Stimulated activated CD4-positive, alpha-beta T cell treated with anti-CD3 and anti-CD28 coated beads, Interleukin-1b, Interleukin-23, amount 100 ng/mL, for 24 hours (primary cell): ENCODE measurements around the gene CROCC.
"Not testable (repeated sequence)": the region's sequence is repeated elsewhere in the genome, so short reads cannot be mapped to it uniquely, and the experiment has no call there.

Experiments
- DNase-seq, 4 experiments: peaks; one replicate each; pipeline ENCODE4 v3.0.0-alpha.2; 2020; ENCODE audit warnings: low read depth in 4 of 4, low spot score in 1 of 4

Gene CROCC

DNA sequence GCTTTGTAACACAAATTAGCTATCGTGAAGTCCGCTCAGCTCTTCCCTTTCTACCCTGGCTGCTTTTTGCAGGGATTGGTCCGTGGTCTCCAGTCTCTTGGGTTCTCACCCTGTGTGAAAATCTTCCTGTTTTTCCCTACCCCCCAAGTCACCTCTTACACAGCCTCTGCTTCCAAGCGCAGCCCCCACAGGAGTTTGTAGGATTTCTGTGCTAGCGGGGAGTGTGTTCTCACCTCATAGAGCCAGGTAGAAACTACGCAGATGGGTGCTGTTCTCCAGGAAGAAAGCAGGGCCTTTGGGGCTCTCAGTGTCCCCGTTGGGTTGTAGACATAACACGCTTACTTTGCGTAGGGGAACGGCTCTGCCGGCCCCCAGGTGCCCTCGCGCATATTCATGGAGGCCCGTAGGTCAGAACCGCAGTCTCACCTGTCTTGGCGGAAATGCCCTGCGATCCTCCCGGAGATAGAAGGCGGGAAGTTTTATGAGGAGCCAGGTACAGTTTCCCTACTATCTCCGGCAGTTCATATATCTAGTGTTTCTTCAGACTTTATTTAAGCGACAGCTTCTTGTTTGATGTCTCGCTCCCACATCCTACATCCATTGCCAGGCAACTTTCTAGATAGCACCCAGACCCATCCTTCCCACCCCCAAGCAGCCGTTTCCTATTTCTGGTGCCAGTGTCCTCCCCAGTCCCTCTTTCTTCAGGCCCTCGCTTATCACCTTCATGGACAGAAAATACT lies 25.2 kb upstream of the CROCC start:
- peak in 3 of 4 experiments; percentile 63 to 75 (median 69) for DNase-seq

DNA sequence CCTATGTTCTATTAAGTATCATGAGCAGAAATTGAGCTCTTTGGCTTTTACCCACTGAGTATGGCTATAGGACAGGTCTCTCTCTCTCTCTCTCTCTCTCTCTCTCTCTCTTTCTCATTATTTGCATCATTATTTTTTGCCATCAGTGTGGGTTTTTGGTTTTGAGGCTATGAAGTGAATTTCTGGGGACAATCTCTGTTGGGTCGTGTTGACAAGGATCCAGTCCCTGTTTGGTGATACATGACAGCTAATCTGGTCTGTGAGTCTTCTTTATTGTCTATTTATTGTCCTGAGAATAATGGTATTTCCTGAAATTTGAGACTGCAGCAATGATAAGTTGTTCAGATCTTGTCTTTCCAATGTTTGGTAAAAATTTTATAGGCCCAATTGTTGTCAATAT lies 24.1 kb upstream of the CROCC start:
- not testable (repeated sequence) for DNase-seq

DNA sequence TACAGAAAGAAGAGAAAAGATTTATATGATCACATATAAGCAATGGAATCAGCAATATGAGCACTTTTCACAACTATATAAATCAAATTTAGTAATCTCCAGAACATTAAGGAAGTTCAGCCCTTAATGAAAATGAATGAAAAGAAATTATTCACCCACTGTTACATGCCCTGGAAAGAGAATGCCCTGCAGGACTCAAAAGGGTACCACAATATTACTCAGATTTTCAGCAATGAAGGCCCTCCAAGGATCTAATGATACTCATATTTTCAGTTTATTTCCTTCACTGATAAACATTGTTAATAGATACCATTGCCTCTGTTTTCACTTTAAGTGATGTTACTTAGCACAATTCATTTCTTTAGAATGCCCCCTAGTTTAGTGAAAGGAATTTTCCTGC lies 23.4 kb upstream of the CROCC start:
- DNase-seq = not testable (repeated sequence)

DNA sequence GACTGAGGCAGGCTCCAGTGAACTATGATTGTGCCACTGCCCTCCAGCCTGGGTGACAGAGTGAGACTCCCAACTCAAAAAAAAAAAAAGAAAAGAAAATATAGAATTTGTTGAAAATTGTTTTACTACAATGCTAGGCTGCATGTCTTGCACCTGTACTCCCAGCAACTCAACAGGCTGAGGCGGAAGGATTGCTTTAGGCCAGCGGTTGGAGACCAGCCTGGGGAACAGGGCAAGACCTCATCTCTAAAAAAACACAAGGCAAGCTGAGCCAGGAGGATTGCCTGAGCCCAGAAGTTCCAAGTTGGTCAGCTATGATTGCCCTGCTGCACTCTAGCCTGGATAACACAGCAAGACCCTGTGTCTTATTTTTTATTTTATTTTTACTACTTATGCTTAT lies 22.7 kb upstream of the CROCC start:
- DNase-seq = not testable (repeated sequence)

DNA sequence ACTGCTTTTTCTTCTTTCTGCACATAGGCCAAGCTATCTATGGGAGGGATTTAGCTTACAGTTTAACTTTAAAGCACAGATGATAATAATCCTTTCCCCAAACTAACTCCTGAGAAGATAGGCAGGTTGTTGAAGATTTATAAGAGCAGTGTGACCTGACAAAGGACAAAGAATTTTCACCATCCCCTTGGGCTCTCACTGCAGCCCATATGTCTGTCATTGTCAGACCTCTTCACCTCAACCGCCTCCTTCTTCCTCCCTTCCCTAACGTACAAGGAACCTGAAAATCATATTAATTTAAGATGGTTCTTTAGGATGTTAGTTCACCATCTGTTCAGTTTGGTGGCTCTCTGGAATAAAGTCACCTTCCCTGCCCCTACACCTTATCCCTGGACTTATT lies 21.0 kb upstream of the CROCC start:
- DNase-seq = no peak

DNA sequence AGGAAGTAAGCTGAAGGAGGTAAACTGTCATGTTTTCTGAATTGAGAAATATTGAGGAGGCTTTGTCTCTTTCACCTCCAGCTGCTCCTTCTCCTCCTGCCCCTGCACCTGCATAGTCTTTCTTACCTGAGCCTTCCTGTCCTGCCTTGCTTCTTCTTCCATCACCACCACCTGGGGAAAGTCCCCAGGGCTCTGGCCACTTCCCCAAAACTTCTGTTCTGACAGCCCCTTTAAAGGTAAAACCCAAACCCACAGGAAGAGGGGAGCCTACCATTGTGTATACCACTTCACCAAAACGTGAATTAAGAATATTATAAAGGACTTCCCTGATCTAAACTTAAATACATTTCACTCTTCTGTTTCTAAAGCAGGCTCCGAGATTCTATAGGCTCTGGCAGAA lies 20.4 kb upstream of the CROCC start:
- DNase-seq = not testable (repeated sequence)

DNA sequence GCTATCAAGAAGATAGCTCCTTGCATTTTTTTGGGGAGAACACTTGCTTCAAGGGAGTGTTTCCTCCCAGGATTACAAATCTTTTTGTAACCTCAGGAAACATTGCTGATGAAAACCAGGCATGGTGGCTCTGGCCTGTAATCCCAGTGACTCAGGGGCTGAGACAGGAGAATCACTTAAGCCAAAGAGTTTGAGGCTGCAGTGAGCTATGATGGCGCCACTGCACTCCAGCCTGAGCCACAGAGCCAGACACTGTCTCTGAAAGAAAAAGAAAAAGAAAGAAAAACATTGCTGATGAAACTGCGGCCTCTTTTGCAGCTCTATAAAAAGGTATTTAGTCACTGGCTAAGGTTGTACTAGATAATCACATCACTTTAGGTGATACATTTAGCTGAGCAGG lies 18.7 kb upstream of the CROCC start:
- DNase-seq = no peak

DNA sequence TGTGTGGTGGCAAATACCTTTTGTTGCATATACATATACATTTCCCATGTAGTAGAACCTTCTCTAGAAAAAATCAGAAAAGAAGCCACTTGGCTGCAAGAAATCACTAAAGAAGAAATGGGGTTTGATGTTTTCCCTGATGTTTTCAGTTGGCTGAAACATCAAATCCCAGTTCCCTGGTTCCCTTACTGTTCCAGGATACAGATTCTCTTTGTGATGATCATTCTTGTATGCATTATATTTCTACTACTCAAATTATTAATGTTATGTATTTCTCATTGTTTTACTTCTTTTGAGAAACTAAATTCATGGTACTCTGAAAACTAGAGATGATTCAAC lies 18.3 kb upstream of the CROCC start:
- DNase-seq = no peak

DNA sequence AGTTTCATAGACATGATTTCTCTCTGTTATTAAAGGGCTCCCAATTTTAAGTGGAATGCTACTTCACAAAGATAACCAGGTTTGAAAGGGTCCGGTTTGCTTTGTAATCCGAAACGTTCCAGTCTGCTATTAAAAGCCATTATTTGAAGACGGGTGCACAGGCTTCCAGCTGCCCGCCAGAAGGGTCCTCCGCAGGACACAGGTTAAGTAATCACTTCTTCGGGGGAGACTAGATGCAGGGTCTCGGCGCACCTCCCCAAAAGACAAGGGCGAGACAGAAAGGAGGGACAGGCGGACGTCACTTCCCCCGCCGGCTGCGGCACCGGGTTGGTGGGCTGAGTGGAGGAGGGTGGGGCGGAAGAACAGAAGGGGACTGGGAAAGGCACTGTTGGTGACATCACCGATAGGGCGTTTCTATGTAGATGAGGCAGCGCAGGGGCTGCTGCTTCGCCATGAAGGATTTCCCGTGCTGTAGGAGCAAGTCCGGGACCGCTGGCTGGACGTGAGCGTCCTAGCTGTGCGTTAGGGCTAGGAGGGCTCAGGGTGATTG lies 17.1 kb upstream of the CROCC start:
- peak; percentile 94 to 100 (median 98) for DNase-seq

DNA sequence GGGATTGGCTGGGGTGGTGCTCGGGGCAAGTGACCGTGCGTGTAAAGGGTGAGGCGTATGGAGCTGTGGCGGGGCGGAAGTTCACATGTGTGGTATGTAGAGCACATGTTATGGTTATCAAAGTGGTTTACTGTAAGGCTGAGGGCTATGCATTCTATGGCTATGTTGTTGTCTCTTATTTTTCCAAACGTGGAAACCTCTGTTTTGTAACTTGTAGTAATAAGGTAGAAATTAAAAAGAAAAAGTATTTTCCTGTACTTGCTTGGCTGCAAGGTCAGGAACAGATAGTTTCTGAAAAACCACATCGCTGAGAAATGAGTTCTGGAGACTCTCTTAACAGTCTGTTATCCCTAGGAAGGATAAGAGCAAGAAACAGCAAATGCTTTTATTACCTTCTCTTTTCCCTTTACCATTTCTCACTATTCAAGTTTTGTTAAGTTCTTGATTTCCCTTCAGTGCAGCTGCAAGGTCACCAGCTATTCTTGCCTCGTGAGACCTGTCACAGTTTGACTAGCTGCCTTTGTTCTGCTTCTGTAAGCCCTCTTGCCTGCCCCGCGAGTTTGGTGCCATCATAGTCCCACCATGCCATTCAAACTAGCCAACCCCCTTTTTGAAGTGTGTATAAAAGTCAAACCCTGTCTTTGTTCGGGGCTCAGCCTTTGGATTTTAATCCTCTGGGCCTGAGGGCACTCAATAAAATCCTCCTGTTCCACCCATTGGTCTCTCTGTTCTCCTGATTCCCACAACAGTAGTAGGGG lies 16.4 kb upstream of the CROCC start:
- peak in 2 of 4 experiments; percentile 28 to 41 for DNase-seq

DNA sequence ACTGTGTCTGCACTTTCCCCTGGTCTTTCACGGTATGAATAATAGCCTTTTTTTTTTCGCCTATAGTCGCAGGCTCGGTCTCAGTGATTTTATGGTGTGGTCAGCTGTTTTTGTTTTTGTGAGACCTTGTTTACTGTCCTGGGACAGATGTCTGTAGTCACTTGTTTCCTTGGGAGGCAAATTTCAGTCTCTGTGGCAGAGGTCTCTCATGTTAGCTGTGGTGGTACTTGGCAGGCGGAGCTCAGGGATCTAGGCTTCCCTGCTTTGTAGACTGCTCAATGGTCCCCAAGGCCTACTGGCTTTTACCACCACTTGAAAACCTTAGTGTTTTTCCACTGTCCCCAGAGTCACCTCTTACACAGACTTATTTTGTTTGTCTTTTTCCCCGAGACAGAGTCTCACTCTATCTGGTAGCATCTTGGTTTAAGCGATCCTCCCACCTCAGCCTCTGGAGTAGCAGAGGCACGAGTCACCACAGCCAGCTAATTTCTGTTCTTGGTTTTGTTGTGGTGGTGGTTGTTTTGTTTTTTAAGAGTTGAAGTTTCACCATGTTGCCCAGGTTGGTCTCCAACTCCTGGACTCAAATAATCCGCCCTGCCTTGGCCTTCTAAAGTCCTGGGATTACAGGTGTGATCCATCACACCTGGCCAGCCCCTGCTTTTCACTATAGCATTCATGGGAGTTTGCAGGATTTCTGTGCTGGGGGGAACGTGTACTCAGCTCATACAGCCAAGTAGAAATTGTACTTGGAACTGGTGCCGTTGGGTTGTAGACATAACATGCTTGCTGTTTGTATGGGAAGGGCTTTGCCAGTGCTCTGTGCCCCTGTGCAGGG lies 15.6 kb upstream of the CROCC start:
- DNase-seq = no peak

DNA sequence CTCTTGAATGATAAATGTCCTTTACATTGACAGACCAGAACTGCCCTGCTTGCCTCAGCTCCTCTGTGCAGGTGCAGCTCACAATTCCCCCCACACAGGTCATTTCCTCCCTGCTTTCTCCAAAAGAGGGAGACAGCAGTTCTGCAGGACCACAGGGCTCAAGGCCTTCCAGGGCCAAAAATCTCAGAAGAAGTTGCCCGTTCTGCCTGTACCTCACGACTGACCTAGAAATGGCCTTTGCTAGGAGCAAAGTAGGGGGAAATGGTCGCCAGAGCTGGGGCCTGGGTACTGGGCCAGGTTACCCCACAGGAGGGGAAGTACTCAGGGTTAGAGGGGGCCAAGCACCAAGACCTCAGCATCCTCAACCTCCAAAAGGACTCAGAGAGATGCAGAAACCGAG lies 14.9 kb upstream of the CROCC start:
- DNase-seq = no peak

DNA sequence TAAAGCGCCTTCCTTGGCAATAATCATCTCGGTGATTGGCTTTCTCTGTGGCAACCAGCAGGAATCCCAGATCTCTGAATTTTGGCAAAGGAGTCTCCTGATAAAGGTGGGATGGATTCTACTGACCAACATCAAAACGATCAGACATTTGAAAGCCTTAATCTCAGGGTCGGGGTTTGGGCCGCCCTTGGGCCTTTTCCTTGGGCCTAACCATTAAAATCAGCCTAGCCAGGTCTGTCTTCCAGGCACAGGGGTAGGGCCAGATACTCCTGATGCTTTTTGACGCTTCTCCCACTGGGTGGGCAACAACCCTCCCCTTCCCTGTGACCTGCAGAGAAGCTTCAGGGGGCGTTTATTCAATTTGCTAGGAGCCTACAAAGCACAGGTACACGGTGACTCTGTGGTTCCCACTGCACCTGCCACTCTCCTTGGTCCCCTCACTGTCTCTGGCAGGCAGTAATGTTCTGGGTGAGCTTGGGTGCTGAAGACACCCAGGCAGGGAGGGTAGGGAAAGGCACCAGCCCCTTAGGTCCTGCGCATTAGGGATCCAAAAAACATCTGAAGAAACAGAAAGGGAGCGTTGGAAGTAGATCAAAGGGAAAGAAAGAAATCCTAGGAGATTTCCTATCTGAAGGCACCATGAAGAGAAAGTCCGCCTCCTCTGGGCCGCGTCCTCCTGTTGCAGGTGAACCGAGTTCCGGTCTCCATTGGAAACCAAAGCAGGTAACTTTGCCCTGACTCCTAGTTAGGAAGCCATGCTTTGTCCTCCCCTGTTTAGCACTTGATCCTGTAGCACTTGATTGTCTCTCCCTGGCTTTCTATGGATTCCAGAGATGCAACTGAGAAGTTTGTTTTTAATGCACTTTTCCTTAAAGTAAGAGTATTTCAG lies 13.6 kb upstream of the CROCC start:
- DNase-seq = no peak

DNA sequence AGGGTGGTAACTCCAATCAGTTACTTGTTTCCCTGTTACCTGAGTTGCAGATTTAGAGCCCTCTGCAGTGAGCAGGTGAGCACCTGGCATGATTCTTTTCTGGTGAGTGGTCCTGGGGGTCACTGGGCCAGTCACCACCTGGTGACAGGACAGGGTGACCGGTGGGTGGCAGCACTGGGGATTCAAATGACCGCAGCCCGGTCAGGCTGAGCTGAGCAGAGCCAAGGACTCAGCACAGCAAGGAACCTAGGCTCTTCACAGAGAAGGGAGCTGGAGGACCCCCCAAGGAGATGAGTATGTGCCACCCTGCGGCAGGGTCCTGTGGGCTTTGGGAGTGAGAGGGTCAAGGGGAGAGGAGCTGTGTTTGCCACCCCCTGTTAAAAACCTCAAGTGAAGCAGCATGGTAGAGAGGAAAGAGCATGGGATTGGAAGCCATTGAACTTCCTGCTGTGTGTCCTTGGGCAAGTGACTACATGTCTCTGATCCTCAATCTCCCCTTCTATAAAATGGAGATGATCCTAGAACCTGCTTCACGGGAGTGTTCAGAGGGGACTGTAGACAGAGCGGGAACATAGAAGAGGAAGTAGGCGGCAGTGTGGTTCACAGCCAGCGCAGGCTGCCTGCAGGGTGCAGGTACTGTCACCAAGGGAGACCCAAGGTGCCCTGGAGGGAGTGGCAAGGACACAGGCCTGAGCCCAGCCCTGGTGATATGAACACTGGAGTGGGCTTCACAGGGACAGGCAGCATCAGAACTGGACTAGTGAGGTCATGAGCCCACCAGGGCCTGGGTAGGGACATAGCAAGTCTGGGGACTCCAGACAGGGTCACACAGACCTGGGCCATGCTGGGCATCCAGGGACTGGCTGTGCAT lies 9.6 kb upstream of the CROCC start:
- not testable (repeated sequence) for DNase-seq

DNA sequence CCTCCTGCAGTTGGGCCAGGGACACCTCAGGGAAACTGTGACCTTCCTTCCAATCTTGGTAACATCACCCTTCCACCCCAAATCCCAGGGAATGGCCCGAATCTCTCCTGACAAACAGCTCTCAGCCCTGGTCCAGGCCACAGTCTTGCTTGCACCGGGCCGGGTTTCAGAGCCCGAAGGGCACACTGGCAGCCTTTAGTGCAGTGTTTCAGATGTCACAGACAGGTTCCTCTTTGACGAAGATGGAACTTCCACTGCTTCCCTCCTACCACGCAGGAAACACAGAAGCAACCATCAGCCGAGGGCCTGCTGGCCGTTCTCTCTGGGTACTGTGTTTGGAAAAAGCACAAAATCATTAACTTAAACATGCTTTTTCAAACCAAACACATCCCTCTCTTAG lies 9.0 kb upstream of the CROCC start:
- DNase-seq = not testable (repeated sequence)

DNA sequence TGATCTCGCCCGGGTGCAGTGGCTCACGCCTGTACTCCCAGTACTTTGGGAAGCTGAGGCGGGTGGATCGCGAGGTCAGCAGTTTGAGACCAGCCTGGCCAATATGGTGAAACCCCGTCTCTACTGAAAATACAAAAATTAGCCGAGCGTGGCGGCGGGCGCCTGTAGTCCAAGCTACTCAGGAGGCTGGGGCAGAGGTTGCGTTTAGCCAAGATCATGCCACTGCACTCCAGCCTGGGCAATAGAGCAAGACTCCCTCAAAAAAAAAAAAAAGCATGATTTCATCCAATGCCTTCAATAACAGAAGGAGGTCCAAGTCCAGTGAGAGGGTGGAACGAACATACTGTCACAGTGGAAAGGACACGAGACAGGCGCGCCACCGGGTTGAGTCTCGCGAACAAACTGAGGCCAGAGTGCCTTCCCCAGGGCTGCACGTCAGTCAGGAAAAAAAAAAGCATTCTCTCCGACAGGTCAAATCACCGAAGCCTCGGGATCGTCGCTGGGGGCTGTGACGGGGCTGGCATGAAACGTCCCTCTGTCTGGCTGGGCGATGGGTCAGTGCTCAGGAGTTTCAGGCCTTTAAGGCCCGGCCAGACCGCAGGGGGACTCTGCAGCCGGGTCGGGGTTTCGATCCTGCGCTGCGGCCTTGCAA lies 8.4 kb upstream of the CROCC start:
- DNase-seq = no peak

DNA sequence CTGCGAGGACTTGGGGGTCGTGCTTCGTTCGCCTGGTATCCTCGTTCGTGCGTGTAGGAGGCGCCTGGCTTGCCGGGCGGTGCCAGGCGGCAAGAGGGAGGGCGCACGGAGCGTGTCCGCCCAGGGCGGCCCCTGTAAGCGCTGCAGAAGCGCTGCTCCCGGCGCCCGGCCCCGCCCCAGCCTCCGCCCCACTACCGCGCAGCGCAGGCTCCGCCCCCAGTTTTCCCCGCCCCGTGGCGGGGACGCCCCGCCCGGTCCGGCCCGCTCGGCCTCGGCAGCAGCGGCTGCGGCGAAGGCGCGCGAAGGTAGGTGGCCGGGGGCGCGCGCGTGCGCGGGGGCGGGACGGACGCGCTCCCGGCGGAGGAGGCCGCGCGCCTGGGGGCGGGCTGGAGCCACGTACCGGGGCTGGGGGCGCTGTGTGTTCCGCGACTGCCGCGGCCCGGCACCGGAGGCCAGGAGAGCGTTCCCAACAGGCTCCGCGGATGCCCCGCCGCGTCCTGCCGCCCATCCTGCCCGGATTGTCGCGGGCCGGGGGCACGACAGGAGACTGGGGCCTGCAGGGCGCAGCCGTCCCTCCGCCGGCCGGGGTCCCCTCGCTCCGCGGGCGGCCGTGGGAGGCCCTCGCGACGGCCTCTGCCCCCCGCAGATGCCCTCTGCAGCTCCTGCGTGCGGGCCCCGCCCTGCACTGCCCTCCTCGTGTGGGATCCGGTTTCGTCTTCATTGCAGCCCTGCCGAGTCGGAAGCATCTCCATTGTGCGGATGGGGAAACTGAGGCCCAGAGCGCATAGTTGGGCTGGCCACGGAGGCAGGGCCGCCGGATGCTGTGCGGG lies 7.7 kb upstream of the CROCC start:
- peak; percentile 93 to 95 (median 94) for DNase-seq

DNA sequence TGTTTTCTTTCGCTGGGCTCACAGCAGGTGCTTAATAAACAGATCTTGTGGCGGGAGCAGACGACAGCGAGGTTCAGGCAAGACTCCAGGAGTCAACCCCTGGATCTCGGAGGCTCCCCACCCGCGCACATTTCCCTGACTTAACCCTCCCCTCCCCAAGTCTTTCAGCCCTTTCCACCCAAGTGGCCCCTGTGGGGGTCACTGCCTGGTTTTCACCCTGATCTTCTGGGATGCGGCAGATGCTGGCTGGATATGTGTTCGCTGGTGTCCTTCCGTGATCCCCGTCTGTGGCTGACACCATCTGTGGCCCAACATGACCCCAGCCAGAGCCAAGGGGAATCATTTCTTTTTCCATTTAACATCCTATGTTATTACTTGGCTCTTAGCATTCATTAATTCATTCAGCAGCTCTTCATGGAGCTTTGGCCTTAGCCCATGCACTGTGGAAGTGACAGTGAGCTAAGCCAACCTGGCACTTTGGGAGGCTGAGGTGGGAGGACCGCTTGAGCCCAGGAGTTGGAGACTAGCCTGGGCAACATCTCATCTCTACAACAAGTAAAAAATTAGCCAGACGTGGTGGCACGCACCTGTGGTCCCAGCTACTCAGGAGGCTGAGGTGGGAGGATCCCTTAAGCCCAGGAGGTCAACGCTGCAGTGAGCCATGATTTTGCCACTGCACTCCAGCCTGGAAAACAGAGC lies 6.7 kb upstream of the CROCC start:
- not testable (repeated sequence) for DNase-seq
